ENCODE data around the gene ATXN3.

The ATXN3 gene

DNA sequence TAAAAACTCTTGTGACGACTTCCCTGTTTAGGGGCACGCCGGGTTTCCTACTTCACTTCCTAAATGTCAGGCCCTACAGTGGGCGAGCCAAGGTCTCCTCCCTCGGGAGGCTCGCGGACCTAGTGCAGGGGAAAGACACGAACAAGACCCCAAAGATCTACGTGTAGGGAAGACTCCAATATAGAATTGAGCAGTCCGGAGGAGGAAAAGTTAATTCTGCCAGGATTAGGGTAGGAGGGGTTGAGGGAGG, 564 bp downstream of the ATXN3 start:
- DNase-seq (ENCODE audit: extremely low read depth, low read depth) = no peak

DNA sequence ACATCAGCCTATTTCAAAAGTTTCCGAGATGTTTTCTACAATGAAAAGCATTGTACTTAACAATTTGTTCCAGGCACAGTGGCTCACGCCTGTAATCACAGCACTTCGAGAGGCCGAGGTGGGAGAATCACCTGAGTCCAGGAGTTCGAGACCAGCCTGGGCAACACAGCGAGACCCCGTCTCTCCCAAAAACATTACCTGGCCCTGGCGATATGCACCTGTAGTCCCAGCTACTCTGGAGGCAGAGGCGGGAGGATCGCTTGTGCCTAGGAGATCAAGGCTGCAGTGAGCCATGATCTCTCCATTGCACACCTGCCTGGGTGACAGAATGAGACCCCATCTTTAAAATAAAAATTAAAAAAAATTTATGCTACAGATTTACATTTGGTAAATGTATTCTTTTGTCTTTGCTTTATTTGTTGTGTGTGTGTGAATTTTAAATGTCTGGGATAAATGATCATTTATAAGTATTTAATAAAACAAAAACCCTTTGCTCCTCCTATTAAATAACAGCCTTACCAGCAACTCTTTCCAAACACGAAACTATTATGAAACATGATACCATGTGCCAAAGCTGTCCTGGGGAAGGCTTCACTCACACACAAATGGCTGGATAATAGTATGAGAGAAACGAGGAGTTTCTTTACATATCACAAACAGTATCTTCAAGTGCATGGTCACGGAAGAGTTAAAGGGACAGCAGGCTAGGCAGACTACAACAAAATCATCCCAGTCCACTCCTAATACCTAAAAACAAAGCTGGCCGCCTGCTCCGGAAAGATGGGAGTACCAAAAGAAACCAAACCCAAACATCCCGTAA, 1.1 kb downstream of the ATXN3 start:
- TF ChIP-seq, protein P1, sequence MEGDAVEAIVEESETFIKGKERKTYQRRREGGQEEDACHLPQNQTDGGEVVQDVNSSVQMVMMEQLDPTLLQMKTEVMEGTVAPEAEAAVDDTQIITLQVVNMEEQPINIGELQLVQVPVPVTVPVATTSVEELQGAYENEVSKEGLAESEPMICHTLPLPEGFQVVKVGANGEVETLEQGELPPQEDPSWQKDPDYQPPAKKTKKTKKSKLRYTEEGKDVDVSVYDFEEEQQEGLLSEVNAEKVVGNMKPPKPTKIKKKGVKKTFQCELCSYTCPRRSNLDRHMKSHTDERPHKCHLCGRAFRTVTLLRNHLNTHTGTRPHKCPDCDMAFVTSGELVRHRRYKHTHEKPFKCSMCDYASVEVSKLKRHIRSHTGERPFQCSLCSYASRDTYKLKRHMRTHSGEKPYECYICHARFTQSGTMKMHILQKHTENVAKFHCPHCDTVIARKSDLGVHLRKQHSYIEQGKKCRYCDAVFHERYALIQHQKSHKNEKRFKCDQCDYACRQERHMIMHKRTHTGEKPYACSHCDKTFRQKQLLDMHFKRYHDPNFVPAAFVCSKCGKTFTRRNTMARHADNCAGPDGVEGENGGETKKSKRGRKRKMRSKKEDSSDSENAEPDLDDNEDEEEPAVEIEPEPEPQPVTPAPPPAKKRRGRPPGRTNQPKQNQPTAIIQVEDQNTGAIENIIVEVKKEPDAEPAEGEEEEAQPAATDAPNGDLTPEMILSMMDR (IDR thresholded peaks at IDR 0.05; ENCODE audit: low read depth, low read length) = no peak
- DNase-seq (ENCODE audit: extremely low read depth, low read depth) = no peak

More for the DNA sequence above, 564 bp downstream of the ATXN3 start:
- TF ChIP-seq, protein P1 (IDR thresholded peaks at IDR 0.05; ENCODE audit: low read depth, low read length) = no peak

DNA sequence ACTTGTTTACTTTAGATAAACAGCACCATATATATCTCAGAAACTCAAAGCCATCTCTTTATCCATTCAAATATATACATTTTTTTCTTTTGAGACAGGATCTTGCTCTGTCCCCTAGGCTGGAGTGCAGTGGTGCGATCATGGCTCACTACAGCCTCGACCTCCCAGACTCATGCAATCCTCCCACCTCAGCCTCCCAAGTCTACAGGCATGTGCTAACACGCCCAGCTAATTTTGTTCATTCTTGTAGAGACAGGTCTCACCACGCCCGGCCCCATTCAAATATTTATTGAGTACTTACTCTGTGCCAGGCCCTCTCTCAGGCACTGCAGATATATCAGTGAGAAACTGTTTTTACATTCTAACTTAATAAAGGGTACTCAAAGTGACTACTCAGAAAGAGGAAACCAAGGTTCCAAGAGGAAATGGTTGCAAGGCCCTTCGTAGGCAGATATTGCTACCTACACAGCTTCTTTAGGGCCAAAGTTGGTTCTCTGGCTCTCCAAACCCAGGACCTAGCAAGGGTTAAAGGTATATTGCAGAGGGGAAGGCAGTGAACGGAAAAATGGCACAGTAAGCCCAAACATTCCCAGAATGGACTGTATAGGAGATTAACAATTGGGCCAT, 2.9 kb downstream of the ATXN3 start:
- TF ChIP-seq, protein P1 (IDR thresholded peaks at IDR 0.05; ENCODE audit: low read depth, low read length) = no peak
- DNase-seq (ENCODE audit: extremely low read depth, low read depth) = no peak

DNA sequence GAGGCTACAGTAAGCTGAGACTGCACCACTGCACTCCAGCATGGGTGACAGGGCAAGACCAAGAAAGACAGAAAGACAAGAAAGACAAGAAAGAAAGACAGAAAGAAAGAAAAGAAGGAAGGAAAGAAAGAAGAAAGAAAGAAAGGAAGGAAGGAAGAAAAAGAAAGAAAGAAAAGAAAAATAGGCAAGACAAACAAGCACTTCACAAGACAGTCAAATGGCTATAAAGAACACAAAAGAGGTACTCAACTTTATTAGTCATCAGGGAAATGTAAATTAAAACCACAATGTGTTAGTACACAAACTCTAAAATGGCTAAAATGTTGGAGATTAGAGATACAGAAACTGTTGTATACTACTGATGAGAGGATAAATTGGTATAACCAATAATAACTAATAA, 6.6 kb downstream of the ATXN3 start:
- no peak for DNase-seq (ENCODE audit: extremely low read depth, low read depth)
- TF ChIP-seq, protein P1 (IDR thresholded peaks at IDR 0.05; ENCODE audit: low read depth, low read length) = no peak

DNA sequence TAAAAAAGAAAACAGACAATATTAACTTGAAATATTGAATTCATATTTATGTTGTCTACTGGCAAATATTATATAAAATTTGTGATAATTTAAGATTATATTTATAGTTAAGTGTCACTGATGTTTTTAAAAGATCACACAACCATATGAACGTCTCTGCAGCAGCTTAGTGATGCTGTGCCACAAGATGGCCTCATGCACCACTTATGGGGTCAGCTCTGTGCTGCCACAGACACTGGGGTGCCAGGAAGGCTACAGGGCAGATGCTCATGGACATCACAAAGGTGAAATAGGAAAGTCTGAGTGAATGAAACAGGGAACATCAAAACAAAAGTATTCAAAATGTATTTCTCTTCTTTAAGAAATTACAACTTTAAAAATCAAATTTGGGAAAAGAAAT, 13.1 kb downstream of the ATXN3 start:
- TF ChIP-seq, protein P1 (IDR thresholded peaks at IDR 0.05; ENCODE audit: low read depth, low read length) = peak; percentile 5
- DNase-seq (ENCODE audit: extremely low read depth, low read depth) = no peak

DNA sequence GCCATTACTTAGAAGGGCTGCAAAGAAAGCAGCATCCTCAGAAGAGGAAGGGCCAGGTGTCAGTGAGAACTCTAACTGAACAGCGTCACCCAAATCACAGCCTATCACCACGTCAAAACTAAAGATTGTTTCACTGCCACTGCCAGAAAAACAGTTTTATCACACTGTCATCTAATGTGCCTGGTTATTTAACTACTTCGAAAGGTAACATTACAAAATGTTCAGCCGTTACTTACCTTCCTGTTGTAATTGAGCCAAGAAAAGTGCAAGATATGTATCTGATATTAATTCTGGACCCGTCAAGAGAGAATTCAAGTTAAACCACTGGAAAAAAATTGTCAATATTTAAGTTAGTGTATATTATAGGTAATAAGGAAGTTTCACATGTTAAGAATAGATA, 17.9 kb downstream of the ATXN3 start:
- no peak for DNase-seq (ENCODE audit: extremely low read depth, low read depth)
- TF ChIP-seq, protein P1 (IDR thresholded peaks at IDR 0.05; ENCODE audit: low read depth, low read length) = no peak

DNA sequence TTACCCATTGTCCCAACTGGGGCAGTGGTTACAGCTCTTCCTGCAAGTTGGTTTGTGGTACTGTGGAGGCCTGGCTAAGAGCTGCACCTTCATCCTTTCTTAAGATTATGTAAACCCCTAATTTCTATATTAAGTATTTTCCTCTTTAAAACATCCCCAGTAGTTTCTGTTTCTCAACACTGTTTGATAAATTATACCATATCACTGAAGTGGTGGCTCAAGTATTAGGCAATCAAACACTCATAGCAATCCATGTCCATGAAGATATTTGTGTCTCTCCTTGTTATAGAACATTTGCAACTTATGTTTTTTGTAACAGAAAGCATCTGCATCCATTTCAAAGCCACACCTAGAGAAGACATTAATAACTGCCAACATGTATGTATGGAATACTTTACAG, 31.8 kb downstream of the ATXN3 start:
- DNase-seq (ENCODE audit: extremely low read depth, low read depth) = no peak
- TF ChIP-seq, protein P1 (IDR thresholded peaks at IDR 0.05; ENCODE audit: low read depth, low read length) = no peak
